H1 (cell line): ENCODE data around the gene STX12. TPM values are rescaled to one million over a fixed set of nuclear protein-coding genes. Genes with fewer than 3 reads are reported as not detected.

Experiments
- CREB1 ChIP-seq: IDR thresholded peaks from 2 replicates; pipeline ENCODE4 v1.6.1; 2012; ENCODE audit warnings: inconsistent platforms
- MAFK ChIP-seq: IDR thresholded peaks from 2 replicates; pipeline ENCODE4 v1.6.1; 2012; ENCODE audit warnings: low read depth, mild to moderate bottlenecking, improper control_type of control experiment, low read length
- polyA plus RNA-seq, 7 experiments: library from polyadenylated mRNA; depleted of rRNA in 3 of 7; stranded (reverse) in 5 of 7; unstranded in 2 of 7; fragments of >200 nt in 5 of 7; fragments of 200-250 nt in 2 of 7; gene quantifications; 1 replicate in 5 of 7; 2 replicates in 1 of 7; 4 replicates in 1 of 7; pipeline versions ENCODE4 v1.2.1 to v1.2.3, GENCODE V29; 2011 to 2013; ENCODE audit warnings: missing spikeins in 2 of 7, mixed read lengths in 2 of 7
- total RNA-seq: library from RNA; stranded (reverse); fragmentation: NEBNext Ultra II Directional; extraction: Animal tissue kit (Norgen Biotek cat#: 25700); gene quantifications from 2 replicates; pipeline ENCODE4 v1.2.1, GENCODE V29; 2021
- TF ChIP-seq, protein P1 (sequence below): fragments of 300-600 bp; sonication (generic); IDR thresholded peaks from 2 replicates; pipeline ENCODE4 v1.7.1; 2012; ENCODE audit warnings: low read length, moderate library complexity, mild to moderate bottlenecking, inconsistent platforms; ENCODE audit not compliant: insufficient replicate concordance

STX12 gene
- total and polyA plus RNA-seq, 2 of the 8 experiments (the other 6 are each of a cell fraction or from before 2014, with no cell fraction given) = 3.7 to 11.0 TPM

DNA sequence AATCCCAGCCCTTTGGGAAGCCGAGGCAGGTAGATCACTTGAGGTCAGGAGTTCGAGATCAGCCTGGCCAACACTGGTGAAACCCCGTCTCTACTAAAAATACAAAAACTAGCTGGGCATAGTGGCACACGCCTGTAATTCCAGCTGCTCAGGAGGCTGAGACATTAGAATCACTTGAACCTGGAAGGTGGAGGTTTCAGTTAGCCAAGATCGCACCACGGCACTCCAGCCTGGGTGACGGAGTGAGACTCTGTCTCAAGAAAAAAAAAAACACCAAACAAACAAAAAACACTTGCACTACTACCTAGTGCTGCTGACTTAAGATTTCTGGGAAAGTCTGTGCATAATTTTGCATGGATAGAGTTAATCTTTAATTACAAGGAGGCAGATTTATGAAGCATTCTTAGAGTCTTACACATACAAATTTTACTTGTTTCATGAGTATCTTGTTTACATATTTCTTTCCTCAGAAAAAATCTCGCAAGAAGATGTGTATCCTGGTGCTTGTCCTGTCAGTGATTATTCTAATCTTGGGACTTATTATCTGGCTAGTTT, 48.8 kb downstream of the STX12 start (continued):
- TF ChIP-seq, protein P1, sequence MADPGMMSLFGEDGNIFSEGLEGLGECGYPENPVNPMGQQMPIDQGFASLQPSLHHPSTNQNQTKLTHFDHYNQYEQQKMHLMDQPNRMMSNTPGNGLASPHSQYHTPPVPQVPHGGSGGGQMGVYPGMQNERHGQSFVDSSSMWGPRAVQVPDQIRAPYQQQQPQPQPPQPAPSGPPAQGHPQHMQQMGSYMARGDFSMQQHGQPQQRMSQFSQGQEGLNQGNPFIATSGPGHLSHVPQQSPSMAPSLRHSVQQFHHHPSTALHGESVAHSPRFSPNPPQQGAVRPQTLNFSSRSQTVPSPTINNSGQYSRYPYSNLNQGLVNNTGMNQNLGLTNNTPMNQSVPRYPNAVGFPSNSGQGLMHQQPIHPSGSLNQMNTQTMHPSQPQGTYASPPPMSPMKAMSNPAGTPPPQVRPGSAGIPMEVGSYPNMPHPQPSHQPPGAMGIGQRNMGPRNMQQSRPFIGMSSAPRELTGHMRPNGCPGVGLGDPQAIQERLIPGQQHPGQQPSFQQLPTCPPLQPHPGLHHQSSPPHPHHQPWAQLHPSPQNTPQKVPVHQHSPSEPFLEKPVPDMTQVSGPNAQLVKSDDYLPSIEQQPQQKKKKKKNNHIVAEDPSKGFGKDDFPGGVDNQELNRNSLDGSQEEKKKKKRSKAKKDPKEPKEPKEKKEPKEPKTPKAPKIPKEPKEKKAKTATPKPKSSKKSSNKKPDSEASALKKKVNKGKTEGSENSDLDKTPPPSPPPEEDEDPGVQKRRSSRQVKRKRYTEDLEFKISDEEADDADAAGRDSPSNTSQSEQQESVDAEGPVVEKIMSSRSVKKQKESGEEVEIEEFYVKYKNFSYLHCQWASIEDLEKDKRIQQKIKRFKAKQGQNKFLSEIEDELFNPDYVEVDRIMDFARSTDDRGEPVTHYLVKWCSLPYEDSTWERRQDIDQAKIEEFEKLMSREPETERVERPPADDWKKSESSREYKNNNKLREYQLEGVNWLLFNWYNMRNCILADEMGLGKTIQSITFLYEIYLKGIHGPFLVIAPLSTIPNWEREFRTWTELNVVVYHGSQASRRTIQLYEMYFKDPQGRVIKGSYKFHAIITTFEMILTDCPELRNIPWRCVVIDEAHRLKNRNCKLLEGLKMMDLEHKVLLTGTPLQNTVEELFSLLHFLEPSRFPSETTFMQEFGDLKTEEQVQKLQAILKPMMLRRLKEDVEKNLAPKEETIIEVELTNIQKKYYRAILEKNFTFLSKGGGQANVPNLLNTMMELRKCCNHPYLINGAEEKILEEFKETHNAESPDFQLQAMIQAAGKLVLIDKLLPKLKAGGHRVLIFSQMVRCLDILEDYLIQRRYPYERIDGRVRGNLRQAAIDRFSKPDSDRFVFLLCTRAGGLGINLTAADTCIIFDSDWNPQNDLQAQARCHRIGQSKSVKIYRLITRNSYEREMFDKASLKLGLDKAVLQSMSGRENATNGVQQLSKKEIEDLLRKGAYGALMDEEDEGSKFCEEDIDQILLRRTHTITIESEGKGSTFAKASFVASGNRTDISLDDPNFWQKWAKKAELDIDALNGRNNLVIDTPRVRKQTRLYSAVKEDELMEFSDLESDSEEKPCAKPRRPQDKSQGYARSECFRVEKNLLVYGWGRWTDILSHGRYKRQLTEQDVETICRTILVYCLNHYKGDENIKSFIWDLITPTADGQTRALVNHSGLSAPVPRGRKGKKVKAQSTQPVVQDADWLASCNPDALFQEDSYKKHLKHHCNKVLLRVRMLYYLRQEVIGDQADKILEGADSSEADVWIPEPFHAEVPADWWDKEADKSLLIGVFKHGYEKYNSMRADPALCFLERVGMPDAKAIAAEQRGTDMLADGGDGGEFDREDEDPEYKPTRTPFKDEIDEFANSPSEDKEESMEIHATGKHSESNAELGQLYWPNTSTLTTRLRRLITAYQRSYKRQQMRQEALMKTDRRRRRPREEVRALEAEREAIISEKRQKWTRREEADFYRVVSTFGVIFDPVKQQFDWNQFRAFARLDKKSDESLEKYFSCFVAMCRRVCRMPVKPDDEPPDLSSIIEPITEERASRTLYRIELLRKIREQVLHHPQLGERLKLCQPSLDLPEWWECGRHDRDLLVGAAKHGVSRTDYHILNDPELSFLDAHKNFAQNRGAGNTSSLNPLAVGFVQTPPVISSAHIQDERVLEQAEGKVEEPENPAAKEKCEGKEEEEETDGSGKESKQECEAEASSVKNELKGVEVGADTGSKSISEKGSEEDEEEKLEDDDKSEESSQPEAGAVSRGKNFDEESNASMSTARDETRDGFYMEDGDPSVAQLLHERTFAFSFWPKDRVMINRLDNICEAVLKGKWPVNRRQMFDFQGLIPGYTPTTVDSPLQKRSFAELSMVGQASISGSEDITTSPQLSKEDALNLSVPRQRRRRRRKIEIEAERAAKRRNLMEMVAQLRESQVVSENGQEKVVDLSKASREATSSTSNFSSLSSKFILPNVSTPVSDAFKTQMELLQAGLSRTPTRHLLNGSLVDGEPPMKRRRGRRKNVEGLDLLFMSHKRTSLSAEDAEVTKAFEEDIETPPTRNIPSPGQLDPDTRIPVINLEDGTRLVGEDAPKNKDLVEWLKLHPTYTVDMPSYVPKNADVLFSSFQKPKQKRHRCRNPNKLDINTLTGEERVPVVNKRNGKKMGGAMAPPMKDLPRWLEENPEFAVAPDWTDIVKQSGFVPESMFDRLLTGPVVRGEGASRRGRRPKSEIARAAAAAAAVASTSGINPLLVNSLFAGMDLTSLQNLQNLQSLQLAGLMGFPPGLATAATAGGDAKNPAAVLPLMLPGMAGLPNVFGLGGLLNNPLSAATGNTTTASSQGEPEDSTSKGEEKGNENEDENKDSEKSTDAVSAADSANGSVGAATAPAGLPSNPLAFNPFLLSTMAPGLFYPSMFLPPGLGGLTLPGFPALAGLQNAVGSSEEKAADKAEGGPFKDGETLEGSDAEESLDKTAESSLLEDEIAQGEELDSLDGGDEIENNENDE = no peak
- TF ChIP-seq CREB1 = no peak
- no peak for TF ChIP-seq MAFK
